HG03135 (cell line): ENCODE results near the gene ZCCHC7.

Experiments used
- ATAC-seq: cut with Tn5 transposase; IDR thresholded peaks from one replicate; pipeline ENCODE4 v1.9.1; 2021; ENCODE audit warnings: mild to moderate bottlenecking, moderate library complexity; ENCODE audit not compliant: unreplicated experiment

ZCCHC7 gene

DNA sequence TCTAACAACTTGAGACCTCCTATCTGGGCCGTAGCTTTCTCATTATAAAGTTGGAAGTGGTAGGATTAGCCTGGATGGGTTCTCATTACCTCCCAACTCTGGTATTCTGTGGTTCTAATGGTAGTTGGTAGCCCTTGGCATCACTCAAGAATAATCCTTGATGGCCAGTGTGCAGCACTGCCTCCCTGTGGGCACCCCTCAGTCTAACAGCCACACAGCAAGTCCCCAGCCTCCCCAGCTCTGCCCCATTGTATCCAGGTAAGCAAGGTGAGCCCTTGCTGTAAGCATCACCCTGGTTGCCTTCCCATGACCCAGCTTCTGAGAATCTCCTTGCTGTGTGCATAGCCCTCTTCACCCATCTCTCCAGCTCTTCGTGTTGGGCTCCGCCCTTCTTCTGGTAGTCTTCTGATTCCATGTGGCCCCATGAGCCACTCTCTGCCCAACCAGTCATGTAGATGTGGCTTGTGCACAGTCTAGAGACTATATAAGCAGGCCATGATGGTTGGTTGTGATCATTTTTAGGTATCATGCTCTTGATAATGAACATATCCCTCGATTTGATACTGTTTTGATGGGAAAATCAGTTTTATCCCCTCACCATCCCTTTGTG is 244.5 kb downstream of the ZCCHC7 start:
- no peak for ATAC-seq

DNA sequence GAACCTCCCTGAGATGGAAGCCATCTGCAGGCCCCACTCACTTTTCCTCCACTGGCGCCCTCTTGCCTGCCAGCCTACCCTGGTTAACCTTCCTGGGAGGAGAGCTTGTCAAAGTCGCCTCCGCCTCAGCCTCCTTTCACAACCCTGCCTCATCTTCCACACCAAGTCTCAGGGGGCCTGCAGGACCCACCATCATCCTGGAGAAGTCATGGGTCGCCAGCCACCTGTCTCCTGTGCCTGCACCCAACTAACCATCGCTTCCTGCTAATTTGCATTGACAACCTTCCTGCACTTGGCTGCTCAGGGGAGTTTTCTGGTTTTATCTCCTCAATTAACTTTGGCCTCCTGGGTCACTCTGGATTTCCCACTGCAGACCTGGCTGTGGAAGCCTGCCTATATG is 249.3 kb downstream of the ZCCHC7 start:
- peak; percentile 34 for ATAC-seq

DNA sequence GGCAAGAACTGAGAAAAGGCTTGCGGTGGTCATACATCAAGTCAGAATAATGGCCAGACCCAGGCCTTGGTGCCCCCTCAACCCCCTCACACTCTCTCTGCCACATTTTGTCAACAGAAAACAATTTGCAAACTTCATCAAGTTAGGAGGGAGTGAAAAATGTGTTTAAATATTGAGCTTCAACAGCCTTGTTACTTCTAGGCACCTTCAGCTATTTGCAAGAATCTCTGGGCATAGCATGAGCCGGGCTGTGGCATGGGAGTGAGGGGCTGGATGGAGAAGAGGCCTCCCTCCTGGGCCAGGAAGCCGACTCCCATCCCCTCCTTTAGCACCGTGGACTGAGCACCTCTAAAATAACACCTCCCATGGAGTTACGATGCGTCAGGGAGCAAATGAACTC is 249.9 kb downstream of the ZCCHC7 start:
- ATAC-seq: no peak

DNA sequence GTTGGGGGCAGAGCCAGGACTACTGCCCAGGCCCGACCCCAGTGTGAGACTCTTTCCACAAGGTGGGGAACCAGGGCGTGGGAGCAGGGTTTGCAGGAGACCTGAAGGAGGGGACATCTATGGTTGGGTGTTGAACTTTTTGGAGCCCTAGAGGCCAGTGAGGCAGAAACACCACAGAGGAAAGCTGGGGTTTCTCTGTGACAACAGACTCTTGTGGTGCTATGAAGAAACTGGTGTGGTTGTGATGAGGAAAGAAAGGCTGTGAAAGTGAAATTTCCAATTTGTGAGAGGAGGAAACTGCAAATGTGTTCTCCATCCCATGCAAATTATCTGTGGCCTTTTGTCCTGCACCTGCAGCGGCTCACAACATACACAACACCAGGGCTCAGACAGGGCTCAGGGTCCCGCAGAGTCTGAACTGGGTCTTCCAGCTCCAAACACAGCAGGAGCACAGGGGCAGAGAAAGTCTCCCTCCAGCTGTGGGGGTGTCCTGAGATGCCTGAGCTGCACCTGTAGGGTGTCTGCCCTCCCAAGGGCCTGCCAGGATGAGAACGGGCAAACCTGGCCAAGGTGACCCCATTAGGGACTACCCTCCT is 250.7 kb downstream of the ZCCHC7 start:
- peak; percentile 74 for ATAC-seq

DNA sequence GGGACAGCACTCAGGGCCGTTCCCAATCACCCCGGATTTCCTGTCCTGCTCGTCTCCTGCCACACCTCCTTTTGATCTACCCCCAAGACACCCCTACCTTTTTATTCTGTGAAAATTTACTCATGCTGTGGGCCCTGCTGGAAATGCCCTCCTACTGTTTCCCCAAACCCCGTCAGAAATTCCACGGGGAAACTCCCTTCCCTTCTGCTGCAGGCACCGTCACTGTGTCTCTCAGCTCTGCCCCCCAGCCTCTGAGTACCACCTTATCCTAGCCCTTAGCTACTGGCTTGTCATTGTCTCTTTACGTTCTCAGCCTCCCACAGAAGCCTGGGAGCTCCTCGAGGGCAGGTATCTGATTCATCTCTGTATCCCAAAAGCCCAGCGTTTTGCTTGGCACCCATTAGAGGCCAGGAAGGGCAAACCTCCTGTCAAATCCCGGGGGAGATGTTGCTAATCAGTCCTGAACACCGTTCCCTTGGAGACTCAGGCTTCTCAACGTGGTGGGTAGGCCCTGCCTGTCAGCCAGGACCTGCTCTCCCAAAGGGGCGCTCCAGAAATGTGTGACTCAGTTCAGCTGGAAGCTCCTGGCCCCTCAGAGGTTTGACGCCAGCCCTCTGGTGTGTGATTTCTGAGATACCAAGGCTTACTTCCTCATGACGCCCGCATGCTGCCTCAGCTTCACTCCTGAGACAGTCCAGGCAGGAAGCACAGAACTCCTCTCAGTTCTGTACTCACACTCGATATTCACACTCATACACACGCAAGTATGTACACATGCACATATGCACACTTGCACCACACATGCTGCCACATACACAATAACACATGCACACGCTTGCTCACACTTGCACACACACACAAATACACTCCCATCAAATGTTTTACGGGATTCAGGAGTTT is 251.4 kb downstream of the ZCCHC7 start:
- ATAC-seq: peak; percentile 7

DNA sequence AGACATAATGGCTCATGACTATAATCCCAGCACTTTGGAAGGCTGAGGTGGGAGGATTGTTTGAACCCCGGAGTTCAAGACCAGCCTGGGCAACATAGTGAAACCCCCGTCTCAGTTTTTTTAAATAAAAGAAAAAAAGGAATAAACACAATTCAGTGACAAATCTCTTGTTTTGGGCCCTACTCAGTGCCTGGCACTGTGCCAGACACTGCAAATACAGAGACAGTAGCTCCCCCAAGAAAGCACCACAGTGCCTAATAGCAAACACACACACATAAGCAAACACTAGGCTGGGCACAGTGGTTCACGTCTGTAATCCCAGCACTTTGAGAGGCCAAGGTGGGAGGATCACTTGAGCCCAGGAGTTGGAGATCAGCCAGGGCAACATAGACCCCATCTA is 252.5 kb downstream of the ZCCHC7 start:
- no peak for ATAC-seq

DNA sequence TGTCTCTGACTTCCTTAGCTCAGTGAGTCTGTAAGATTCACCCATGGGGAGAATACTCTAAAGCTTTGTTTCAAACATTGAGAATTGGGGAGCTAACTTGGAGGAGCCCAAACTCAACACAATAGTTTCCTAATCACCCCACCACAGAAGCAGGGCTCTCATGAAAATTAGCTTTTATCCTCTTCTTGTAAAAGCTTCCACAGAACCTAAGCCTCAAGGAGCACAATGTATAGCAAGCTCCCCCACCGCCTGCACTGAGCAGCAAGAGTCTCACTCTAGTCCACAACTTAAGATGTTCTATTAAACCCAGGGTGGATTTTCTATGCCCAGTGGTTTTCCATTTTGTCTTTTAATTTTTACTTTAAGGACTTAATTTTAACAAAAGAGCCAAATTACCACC is 253.2 kb downstream of the ZCCHC7 start:
- ATAC-seq: no peak

DNA sequence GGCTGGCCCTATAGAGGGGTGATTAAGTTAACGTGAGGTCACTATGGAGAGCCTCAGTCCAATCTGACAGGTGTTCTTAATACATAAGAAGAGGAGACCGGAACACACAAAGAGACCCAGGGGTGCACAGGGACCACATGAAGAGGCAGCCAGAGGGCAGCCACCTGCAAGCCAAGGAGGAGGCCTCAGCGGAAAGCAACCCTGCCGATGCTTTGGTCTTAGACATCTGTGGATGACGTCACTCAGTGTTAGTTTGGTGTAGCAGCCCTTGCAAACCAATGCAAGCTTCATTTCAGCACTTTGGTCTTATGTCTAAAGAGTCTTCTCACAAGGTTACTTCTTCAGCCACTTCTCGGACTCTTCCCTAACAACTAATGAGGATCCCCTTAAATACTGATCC is 254.5 kb downstream of the ZCCHC7 start:
- ATAC-seq: peak; percentile 40

DNA sequence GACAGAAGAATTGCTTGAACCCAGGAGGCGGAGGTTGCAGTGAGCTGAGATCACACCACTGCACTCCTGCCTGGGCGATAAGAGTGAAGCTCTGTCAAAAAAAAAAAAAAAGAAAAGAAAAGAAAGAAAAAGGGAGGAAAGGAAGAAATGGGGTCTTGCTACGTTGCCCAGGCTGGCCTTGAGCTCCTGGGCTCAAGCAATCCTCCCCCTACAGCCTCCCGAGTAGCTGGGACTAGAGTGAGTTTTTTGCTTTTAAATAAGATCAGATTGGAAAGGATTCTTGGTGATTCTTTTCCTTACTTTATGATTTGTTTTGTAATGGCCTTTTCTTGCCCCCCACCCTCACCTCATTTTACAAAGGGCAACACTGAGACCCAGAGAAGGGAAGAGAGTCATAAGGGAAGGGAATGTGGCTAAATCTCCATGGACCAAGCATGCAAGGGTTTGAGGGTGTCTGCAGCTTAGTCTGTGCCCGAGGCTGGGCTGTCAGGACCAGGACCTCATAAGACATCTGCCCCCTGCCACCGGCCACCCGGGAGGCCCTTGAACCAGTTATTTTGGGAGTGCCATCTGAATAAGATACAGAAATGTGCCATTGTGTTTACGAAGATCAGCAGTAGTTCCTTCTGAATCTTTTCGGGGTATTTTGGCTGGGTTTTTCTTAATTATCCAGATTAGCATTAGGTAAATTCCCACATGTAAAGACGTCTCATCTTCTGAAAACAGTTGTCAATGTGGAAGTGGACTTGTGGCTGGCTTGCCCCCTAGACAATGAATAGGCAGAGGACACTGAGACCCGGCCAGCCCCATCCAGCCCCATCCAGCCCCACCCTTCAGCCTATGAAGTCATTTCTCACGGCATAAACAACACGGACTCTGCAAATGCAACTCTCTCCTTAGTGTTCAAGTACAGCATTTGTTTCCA is 257.6 kb downstream of the ZCCHC7 start:
- no peak for ATAC-seq

DNA sequence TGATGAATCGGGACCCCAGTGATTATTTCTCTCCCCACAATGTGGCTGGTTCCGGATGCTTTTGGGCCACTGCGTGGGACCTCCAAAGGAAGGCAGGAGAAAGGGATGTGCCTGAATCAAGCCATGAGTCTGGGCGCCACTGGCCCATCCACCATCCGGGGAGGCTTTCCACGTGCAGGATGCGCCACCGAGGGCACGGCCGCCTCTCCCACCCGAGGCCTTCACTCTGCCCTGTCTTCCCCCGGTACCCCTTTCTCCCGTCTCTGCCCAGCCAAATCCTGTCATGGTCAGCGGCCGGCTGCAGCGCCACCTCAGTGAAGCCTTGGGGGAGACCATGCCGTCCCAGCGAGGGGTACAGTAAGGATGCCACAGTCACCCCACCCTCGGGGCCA is 258.2 kb downstream of the ZCCHC7 start:
- ATAC-seq: no peak

DNA sequence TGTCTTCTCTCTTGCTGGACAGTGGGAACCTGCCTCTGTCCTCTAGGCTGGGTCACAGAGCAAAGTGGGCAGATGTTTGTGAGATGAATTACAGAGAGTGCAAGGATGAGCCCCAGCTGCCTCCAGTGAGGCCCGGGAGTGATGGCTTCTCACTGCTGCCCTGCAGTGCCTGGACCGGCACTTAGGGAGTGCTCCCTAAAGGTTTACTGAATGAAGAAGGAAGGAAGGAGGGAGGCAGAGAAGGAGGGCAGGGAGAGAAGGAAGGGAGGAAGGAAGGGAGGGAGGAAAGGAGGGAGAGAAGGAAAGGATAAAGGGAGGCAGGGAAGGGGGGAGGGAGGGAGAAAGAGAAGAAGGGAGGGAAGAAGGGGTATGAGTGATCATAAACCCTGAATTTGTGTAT is 259.5 kb downstream of the ZCCHC7 start:
- no peak for ATAC-seq

DNA sequence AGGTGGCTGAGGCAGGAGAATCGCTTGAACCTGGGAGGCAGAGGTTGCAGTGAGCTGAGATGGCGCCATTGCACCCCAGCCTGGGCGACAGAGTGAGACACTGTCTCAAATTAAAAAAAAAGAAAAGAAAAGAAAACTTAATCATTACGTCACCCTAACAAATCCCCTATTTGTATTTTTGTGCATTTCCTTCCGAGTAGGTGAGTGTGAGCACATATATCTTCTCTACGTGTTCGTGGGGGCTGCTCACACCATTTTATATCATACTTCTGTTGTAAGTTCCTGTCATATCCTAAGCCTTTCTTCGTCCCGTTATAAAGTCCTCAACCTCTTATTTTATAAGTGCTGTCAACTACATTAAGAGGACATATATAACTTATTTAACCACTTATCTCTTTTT is 260.2 kb downstream of the ZCCHC7 start:
- ATAC-seq: no peak

DNA sequence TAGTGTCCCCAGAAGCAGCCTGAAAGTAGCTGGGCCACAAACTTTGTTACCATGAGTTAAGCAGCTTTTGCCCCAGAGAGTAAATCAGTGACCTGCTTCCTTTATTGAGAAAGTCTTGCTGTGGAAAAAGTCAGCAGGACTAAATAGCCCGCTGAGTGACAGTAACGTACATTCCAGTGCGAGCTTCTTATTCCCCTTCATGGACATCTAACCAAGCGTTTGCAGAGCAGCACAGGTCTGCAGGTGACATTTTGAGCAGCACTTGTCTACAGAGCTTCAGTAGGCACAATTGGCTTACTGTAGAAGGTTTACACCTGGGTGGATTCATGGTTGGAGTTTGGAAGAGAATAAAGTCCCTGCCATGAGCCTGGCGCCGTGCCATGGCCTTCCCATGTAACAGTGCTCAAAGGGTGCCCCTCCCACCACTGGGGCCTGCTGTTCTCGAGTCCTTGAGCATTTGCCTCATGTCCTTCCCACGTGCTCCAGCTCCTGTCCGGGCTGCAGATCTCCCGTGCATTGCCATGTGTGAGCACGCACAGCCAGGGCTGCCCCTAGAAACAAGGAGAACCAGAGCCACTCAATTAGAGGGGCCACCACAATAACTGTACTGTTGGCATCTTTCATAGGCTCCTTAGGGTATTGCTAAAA is 260.8 kb downstream of the ZCCHC7 start:
- ATAC-seq: no peak

DNA sequence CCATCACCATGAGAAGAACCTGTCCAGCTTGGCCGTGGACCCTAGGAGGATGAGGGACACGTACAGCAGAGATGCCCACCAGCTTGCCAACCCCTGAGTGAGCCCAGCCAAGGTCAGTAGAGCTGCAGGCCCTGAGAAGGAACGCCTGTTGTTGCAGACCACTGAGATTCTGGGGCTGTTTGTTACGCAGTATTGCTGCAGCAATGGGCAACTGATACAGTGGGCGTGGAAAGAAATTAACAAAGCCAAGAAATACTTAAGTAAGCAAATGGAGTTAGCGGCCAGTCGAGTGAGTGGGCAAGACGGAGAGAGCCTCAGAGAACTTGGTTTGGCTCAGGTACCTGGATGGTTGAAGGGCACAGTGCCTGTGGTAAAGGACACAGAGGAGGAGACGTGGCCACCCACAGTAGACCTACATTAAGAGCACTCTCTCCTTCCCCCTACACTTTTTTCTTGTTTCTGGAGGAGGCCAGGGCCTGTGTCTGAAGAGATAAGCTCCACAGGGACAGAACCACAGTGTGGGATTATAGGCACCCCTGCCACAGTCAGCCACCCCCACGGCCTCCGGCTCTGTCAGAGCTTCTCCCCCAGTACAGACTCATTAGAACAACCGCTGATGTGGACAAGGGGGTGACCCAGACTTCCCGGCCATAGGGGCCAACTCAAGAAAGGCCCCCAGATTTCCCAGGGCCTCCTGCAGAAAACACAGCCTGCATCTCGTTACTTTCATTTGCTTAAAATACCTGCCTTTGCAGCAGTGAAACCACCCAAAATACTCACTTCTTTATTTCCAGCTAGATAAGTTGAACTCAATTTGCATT is 262.0 kb downstream of the ZCCHC7 start:
- ATAC-seq: no peak

DNA sequence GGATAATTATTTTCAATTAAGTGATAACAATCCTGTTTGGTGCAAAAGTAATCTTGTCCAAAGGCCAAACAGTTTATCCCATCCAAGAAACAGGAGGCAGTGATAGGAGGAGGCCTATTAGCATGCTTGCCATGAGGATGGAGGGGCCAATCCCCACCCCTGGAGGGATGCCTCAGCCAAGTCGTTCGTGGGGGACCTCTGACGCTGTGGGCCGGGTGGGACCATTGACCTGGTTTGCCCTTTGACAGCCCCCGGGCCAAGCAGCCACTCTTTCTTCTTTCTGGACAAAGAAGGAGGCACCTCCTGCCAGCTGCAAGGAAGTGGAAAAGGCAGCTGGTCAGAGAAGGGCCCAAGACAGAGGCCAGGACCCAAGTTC is 262.6 kb downstream of the ZCCHC7 start:
- ATAC-seq: no peak

DNA sequence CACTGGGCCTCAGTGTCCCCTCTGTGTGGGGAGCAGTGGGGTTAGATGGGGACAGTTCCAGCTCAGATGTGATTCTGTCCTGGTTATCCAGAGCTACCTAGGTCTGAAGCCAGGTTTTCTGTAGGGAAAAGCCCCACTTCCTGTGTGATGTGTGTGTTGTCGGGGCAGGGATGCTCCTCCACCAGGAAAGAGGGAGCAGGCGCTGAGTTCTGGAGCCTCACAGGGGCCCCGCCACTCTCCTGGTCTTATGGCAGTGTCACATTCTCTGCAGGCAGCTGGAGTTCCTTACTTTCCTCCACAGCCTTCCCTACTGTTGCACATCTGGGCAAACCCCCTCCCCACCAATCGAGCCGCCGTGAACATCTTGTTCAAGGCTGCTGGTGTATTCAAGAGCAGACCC is 263.0 kb downstream of the ZCCHC7 start:
- ATAC-seq: no peak

DNA sequence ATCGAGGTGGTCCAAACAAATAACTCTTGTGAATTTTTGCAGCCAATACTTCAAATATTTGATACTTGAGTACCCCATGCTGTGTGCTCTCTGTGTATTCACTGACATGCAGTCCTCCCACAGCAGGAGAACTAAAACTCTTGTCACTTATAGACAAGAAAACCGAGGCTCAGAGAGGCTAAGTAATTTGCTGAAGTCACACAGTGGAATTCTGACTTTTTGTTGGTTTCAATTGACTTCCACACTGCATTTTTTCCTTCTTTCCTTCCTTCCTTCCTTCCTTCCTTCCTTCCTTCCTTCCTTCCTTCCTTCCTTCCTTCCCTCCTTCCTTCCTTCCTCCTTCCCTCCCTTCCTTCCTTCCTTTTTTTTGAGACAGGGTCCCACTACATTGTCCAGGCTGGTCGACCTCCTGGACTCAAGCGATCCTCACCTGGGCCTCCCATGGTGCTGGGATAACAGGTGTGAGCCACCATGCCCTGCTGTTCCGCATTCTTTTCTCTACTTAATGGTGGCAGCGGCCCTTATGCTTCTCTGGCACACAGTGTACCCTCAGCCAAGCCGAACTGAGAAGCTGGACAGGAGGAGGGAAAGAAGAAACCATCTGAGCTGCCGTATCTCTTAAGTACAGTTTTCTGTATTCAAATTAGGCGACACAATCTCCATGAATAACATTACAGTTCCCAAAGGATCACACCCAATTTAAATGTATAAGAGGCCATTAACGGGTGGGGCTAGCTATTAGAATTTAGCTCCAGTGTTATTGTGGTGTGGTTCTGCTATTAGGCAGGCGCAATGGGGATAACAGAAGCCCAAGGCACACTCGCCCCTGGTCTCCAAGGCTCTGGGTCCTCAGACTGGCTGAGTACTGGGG is 263.7 kb downstream of the ZCCHC7 start:
- ATAC-seq: no peak

DNA sequence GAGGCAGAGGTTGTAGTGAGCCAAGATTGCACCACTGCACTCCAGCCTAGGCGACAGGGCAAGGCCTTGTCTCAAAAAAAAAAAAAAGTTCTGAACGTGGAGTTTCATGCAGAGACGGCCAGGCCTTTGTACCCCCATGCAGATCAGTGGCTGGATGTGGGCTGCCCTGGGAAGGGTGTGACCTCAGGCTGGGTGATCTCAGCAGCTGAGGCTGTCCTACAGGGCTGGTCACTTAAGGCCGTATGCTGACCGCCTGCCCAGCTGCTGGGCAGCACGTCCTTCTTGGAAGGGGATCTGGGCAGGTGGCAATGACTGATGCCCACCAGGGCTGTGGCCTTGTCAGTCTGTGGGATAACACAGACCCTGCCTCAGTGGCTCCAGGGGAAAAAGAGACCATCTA is 264.9 kb downstream of the ZCCHC7 start:
- ATAC-seq: no peak

DNA sequence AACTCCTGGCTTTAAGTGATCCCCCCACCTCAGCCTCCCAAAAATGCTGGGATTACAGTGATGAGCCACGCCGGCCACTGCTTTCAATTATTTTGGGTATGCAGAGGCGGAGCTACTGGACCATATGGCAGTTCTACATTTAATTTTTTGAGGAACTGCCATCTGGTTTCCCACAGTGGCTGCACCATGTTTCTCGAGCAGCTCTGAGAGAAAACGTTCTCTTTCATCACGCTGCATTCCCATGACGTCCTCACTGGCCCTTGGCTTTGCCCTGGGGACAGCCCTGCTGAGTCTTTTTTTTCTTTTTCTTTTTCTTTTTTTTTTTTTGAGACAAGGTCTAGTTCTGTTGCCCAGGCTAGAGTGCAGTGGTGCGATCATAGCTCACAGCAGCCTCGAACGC is 266.6 kb downstream of the ZCCHC7 start:
- ATAC-seq: no peak
